ENCODE results near the gene COX7A1.
A peak's percentile ranks its signal among the peaks of the same experiment; 100 is the strongest.
"Not testable (repeated sequence)": the region's sequence is repeated elsewhere in the genome, so short reads cannot be mapped to it uniquely, and the experiment has no call there.

COX7A1 gene

DNA sequence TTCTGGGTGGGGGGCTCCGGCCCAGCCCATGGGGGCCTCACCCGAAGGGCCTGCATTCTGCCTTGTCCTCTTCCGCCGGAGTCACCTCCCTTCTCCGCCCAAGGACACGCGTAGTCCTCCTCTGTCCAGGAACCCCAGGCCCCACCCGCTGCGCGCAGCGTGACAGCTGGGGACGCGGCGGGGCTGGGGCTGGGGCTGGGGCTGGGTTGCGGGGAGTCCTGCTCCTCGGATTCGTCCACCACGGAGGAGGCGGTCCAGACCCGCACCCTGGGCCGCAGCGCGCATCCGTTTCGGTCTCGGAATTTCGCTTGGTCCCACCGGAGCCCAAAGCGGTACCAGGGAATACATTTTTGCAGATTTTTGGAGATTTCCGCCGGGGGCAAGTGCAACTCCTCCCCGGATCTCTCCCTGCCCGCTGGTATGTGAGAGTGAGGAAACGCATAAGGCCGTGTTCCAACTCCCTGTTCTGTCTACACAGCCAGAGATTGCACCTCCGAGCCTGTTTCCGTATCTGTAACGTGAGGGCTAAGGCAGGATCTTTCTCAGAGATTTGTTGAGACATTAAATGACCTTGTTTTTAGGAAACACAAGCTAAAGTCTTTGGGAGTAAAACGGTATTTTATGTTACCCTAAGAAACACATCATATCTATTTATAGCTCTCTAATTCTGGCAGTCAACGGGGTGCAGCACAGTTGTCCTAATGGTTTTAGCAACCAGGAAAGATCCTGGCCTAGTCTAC is at the start of gene COX7A1:
TSS of gene COX7A1 (minus strand) at position 96 of the 740 bp plus-strand sequence. CDS start at position 56, 40 bp downstream.
- H3K4me1 ChIP-seq (ENCODE audit: control insufficient read depth in 2 of 2, insufficient read depth in 2 of 2, low read length in 2 of 2): no peaks in the 10 kb centered on the region
- H3K27me3 ChIP-seq (ENCODE audit: control insufficient read depth in 2 of 2, insufficient read depth in 2 of 2, low read length in 2 of 2): no peaks in the 10 kb centered on the region
- no peaks in the 10 kb centered on the region for H3K9me3 ChIP-seq (ENCODE audit: control insufficient read depth in 2 of 2, low read length in 2 of 2)
- peak within 1 kb of the TSS; percentile 77 to 85 for H3K27ac ChIP-seq (ENCODE audit: low read depth in 2 of 2, low read length in 2 of 2)
- H3K9ac ChIP-seq (ENCODE audit: low read depth in 1 of 2, low read length in 2 of 2): peak within 1 kb of the TSS; percentile 27 to 56
- peaks cover 22 to 31% of the 10 kb centered on the region in 2 donors for H3K36me3 ChIP-seq (ENCODE audit: control insufficient read depth in 2 of 2, insufficient read depth in 2 of 2, low read length in 2 of 2)
- peak within 1 kb of the TSS; percentile 52 to 61 for H3K4me3 ChIP-seq (ENCODE audit: low read length in 2 of 2)

GRCh38 chr19:36201684-36202083 is 49.4 kb upstream of the COX7A1 start:
- Histone ChIP-seq H3K9ac (ENCODE audit: low read depth in 1 of 2, low read length in 2 of 2) (no peak overlapping the region), H3K27me3 (ENCODE audit: control insufficient read depth in 2 of 2, insufficient read depth in 2 of 2, low read length in 2 of 2) (no peaks in the 10 kb centered on the region), H3K36me3 (ENCODE audit: control insufficient read depth in 2 of 2, insufficient read depth in 2 of 2, low read length in 2 of 2) (peaks cover 2 to 3% of the 10 kb centered on the region in 2 donors), H3K9me3 (ENCODE audit: control insufficient read depth in 2 of 2, low read length in 2 of 2) (no peaks in the 10 kb centered on the region), H3K4me3 (ENCODE audit: low read length in 2 of 2) (no peak overlapping the region), H3K27ac (ENCODE audit: low read depth in 2 of 2, low read length in 2 of 2) (no peak overlapping the region), H3K4me1 (ENCODE audit: control insufficient read depth in 2 of 2, insufficient read depth in 2 of 2, low read length in 2 of 2) (no peaks in the 10 kb centered on the region)

GRCh38 chr19:36198119-36198518 is 45.9 kb upstream of the COX7A1 start:
- Histone ChIP-seq H3K36me3 (ENCODE audit: control insufficient read depth in 2 of 2, insufficient read depth in 2 of 2, low read length in 2 of 2) (peaks cover 7 to 16% of the 10 kb centered on the region in 2 donors), H3K4me3 (ENCODE audit: low read length in 2 of 2) (no peak overlapping the region), H3K9ac (ENCODE audit: low read depth in 1 of 2, low read length in 2 of 2) (no peak overlapping the region), H3K9me3 (ENCODE audit: control insufficient read depth in 2 of 2, low read length in 2 of 2) (no peaks in the 10 kb centered on the region), H3K4me1 (ENCODE audit: control insufficient read depth in 2 of 2, insufficient read depth in 2 of 2, low read length in 2 of 2) (no peaks in the 10 kb centered on the region), H3K27ac (ENCODE audit: low read depth in 2 of 2, low read length in 2 of 2) (no peak overlapping the region), H3K27me3 (ENCODE audit: control insufficient read depth in 2 of 2, insufficient read depth in 2 of 2, low read length in 2 of 2) (no peaks in the 10 kb centered on the region)

DNA sequence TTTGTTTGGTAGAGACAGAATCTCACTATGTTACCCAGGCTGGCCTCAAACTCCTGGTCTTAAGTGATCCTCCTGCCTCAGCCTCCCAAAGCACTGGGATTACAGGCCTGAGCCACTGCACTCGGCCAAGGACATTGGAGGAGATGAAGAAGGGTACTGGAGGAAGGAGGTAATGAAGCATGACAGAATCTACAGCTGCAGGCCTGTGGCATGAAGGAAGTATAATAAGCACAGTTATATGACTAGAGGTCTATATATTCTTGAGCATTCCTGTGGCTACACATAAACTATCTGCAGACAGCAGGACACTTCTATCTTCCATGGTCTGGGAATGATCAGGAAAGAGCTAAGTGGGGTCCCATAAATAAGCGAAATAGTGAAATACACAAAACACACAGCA is 44.0 kb upstream of the COX7A1 start:
- Histone ChIP-seq H3K9ac (ENCODE audit: low read depth in 1 of 2, low read length in 2 of 2) (no peak overlapping the region), H3K27ac (ENCODE audit: low read depth in 2 of 2, low read length in 2 of 2) (no peak overlapping the region), H3K9me3 (ENCODE audit: control insufficient read depth in 2 of 2, low read length in 2 of 2) (no peaks in the 10 kb centered on the region), H3K4me3 (ENCODE audit: low read length in 2 of 2) (no peak overlapping the region), H3K27me3 (ENCODE audit: control insufficient read depth in 2 of 2, insufficient read depth in 2 of 2, low read length in 2 of 2) (no peaks in the 10 kb centered on the region), H3K4me1 (ENCODE audit: control insufficient read depth in 2 of 2, insufficient read depth in 2 of 2, low read length in 2 of 2) (no peaks in the 10 kb centered on the region), H3K36me3 (ENCODE audit: control insufficient read depth in 2 of 2, insufficient read depth in 2 of 2, low read length in 2 of 2) (peaks cover 5 to 16% of the 10 kb centered on the region in 2 donors)

DNA sequence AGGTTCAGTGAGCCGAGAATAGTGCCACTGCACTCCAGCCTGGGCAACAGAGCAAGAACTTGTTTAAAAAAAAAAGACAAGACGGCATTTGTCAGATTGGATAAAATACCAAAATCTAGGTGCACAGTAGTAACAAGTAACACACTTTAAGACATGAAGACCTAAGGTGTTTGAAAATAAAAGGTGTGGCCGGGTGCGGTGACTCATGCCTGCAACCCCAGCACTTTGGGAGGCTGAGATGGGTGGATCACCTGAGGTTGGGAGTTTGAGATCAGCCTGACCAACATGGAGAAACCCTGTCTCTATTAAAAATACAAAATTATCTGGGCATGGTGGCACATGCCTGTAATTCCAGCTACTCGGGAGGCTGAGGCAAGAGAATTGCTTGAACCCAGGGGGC is 34.5 kb upstream of the COX7A1 start:
- not testable (repeated sequence) for H3K9me3 ChIP-seq (ENCODE audit: control insufficient read depth in 2 of 2, low read length in 2 of 2); H3K27ac ChIP-seq (ENCODE audit: low read depth in 2 of 2, low read length in 2 of 2); H3K4me3 ChIP-seq (ENCODE audit: low read length in 2 of 2)

DNA sequence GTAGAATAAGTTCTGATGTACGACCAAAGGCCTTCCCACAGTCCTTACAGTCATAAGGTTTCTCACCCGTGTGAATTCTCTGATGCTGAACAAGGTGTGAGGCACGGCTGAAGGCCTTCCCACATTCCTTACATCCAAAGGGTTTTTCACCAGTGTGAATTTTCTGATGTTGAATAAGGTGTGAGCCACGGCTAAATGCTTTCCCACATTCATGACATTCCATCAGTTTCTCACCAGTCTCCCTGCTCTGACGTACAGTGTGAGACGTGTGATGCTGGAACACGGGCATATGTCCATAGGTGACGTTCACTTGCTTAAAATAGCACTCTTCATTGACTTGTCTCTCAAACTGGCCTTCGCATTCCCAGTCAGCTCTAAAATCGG is 31.0 kb upstream of the COX7A1 start:
- H3K27ac ChIP-seq (ENCODE audit: low read depth in 2 of 2, low read length in 2 of 2): no peak overlapping the region
- peaks cover 9 to 14% of the 10 kb centered on the region in 2 donors for H3K36me3 ChIP-seq (ENCODE audit: control insufficient read depth in 2 of 2, insufficient read depth in 2 of 2, low read length in 2 of 2)
- no peaks in the 10 kb centered on the region for H3K27me3 ChIP-seq (ENCODE audit: control insufficient read depth in 2 of 2, insufficient read depth in 2 of 2, low read length in 2 of 2)
- H3K9ac ChIP-seq (ENCODE audit: low read depth in 1 of 2, low read length in 2 of 2): no peak overlapping the region
- no peak overlapping the region for H3K4me3 ChIP-seq (ENCODE audit: low read length in 2 of 2)
- no peaks in the 10 kb centered on the region for H3K4me1 ChIP-seq (ENCODE audit: control insufficient read depth in 2 of 2, insufficient read depth in 2 of 2, low read length in 2 of 2)
- no peaks in the 10 kb centered on the region for H3K9me3 ChIP-seq (ENCODE audit: control insufficient read depth in 2 of 2, low read length in 2 of 2)

More for the DNA sequence above, 34.5 kb upstream of the COX7A1 start:
- H3K36me3 ChIP-seq (ENCODE audit: control insufficient read depth in 2 of 2, insufficient read depth in 2 of 2, low read length in 2 of 2): peaks cover 9 to 14% of the 10 kb centered on the region in 2 donors
- H3K4me1 ChIP-seq (ENCODE audit: control insufficient read depth in 2 of 2, insufficient read depth in 2 of 2, low read length in 2 of 2); H3K9ac ChIP-seq (ENCODE audit: low read depth in 1 of 2, low read length in 2 of 2); H3K27me3 ChIP-seq (ENCODE audit: control insufficient read depth in 2 of 2, insufficient read depth in 2 of 2, low read length in 2 of 2): not testable (repeated sequence)

GRCh38 chr19:36182612-36183244 is 30.5 kb upstream of the COX7A1 start:
- Histone ChIP-seq H3K36me3 (ENCODE audit: control insufficient read depth in 2 of 2, insufficient read depth in 2 of 2, low read length in 2 of 2) (peaks cover 9 to 14% of the 10 kb centered on the region in 2 donors), H3K27me3 (ENCODE audit: control insufficient read depth in 2 of 2, insufficient read depth in 2 of 2, low read length in 2 of 2) (no peaks in the 10 kb centered on the region), H3K27ac (ENCODE audit: low read depth in 2 of 2, low read length in 2 of 2) (no peak overlapping the region), H3K9ac (ENCODE audit: low read depth in 1 of 2, low read length in 2 of 2) (no peak overlapping the region), H3K4me3 (ENCODE audit: low read length in 2 of 2) (no peak overlapping the region), H3K9me3 (ENCODE audit: control insufficient read depth in 2 of 2, low read length in 2 of 2) (no peaks in the 10 kb centered on the region), H3K4me1 (ENCODE audit: control insufficient read depth in 2 of 2, insufficient read depth in 2 of 2, low read length in 2 of 2) (no peaks in the 10 kb centered on the region)

GRCh38 chr19:36179077-36179476 is 26.8 kb upstream of the COX7A1 start:
- not testable (repeated sequence) for H3K4me1 ChIP-seq (ENCODE audit: control insufficient read depth in 2 of 2, insufficient read depth in 2 of 2, low read length in 2 of 2); H3K4me3 ChIP-seq (ENCODE audit: low read length in 2 of 2); H3K9ac ChIP-seq (ENCODE audit: low read depth in 1 of 2, low read length in 2 of 2)

GRCh38 chr19:36173846-36174245 is 21.6 kb upstream of the COX7A1 start:
- not testable (repeated sequence) for H3K4me3 ChIP-seq (ENCODE audit: low read length in 2 of 2); H3K9ac ChIP-seq (ENCODE audit: low read depth in 1 of 2, low read length in 2 of 2); H3K27me3 ChIP-seq (ENCODE audit: control insufficient read depth in 2 of 2, insufficient read depth in 2 of 2, low read length in 2 of 2); H3K9me3 ChIP-seq (ENCODE audit: control insufficient read depth in 2 of 2, low read length in 2 of 2); H3K36me3 ChIP-seq (ENCODE audit: control insufficient read depth in 2 of 2, insufficient read depth in 2 of 2, low read length in 2 of 2); H3K27ac ChIP-seq (ENCODE audit: low read depth in 2 of 2, low read length in 2 of 2); H3K4me1 ChIP-seq (ENCODE audit: control insufficient read depth in 2 of 2, insufficient read depth in 2 of 2, low read length in 2 of 2)

More at GRCh38 chr19:36179077-36179476, 26.8 kb upstream of the COX7A1 start:
- H3K27me3 ChIP-seq (ENCODE audit: control insufficient read depth in 2 of 2, insufficient read depth in 2 of 2, low read length in 2 of 2); H3K27ac ChIP-seq (ENCODE audit: low read depth in 2 of 2, low read length in 2 of 2); H3K9me3 ChIP-seq (ENCODE audit: control insufficient read depth in 2 of 2, low read length in 2 of 2): not testable (repeated sequence)
- peaks cover 9 to 14% of the 10 kb centered on the region in 2 donors for H3K36me3 ChIP-seq (ENCODE audit: control insufficient read depth in 2 of 2, insufficient read depth in 2 of 2, low read length in 2 of 2)

GRCh38 chr19:36172852-36173251 is 20.6 kb upstream of the COX7A1 start:
- Histone ChIP-seq H3K9ac (ENCODE audit: low read depth in 1 of 2, low read length in 2 of 2) (no peak overlapping the region), H3K27me3 (ENCODE audit: control insufficient read depth in 2 of 2, insufficient read depth in 2 of 2, low read length in 2 of 2) (no peaks in the 10 kb centered on the region), H3K4me3 (ENCODE audit: low read length in 2 of 2) (no peak overlapping the region), H3K27ac (ENCODE audit: low read depth in 2 of 2, low read length in 2 of 2) (no peak overlapping the region), H3K4me1 (ENCODE audit: control insufficient read depth in 2 of 2, insufficient read depth in 2 of 2, low read length in 2 of 2) (peaks cover 5 to 8% of the 10 kb centered on the region in 2 donors), H3K9me3 (ENCODE audit: control insufficient read depth in 2 of 2, low read length in 2 of 2) (no peaks in the 10 kb centered on the region), H3K36me3 (ENCODE audit: control insufficient read depth in 2 of 2, insufficient read depth in 2 of 2, low read length in 2 of 2) (no peaks in the 10 kb centered on the region)

Measured in mucosa of rectum (tissue), 2 donors.